ENCODE measurements around the gene SLC23A3.
A peak's percentile ranks its signal among the peaks of the same experiment; 100 is the strongest.

The SLC23A3 gene

GRCh38 chr2:219142329-219142728 is 27.5 kb downstream of the SLC23A3 start:
- DNase-seq (ENCODE audit: low read depth) = no peak

GRCh38 chr2:219140722-219141121 is 29.1 kb downstream of the SLC23A3 start:
- no peak for DNase-seq (ENCODE audit: low read depth)

- DNase-seq (ENCODE audit: low read depth) = no peak
Observed at GRCh38 chr2:219133976-219134375, 35.9 kb downstream of the SLC23A3 start.

- no peak for DNase-seq (ENCODE audit: low read depth)
Observed at GRCh38 chr2:219131744-219132143, 38.1 kb downstream of the SLC23A3 start.

- no peak for DNase-seq (ENCODE audit: low read depth)
Observed at GRCh38 chr2:219131327-219131726, 38.5 kb downstream of the SLC23A3 start.

GRCh38 chr2:219129589-219129988 is 40.2 kb downstream of the SLC23A3 start:
- DNase-seq (ENCODE audit: low read depth) = no peak

GRCh38 chr2:219128396-219128795 is 41.4 kb downstream of the SLC23A3 start:
- DNase-seq (ENCODE audit: low read depth) = no peak

GRCh38 chr2:219127037-219127635 is 42.7 kb downstream of the SLC23A3 start:
- no peak for DNase-seq (ENCODE audit: low read depth)

GRCh38 chr2:219126555-219126954 is 43.3 kb downstream of the SLC23A3 start:
- no peak for DNase-seq (ENCODE audit: low read depth)

- DNase-seq (ENCODE audit: low read depth) = no peak
Observed at GRCh38 chr2:219125886-219126270, 44.0 kb downstream of the SLC23A3 start.

- DNase-seq (ENCODE audit: low read depth) = no peak
Observed at GRCh38 chr2:219125225-219125885, 44.5 kb downstream of the SLC23A3 start.

GRCh38 chr2:219124381-219125110 is 45.3 kb downstream of the SLC23A3 start:
- DNase-seq (ENCODE audit: low read depth) = no peak

- DNase-seq (ENCODE audit: low read depth) = no peak
Observed at GRCh38 chr2:219123356-219124135, 46.3 kb downstream of the SLC23A3 start.

GRCh38 chr2:219122202-219122980 is 47.4 kb downstream of the SLC23A3 start:
- no peak for DNase-seq (ENCODE audit: low read depth)

GRCh38 chr2:219120082-219120481 is 49.7 kb downstream of the SLC23A3 start:
- DNase-seq (ENCODE audit: low read depth) = no peak

- DNase-seq (ENCODE audit: low read depth) = peak; percentile 33
Observed at GRCh38 chr2:219119422-219120043, 50.3 kb downstream of the SLC23A3 start.

GRCh38 chr2:219118504-219118903 is 51.3 kb downstream of the SLC23A3 start:
- DNase-seq (ENCODE audit: low read depth) = no peak

GRCh38 chr2:219116776-219117646 is 52.8 kb downstream of the SLC23A3 start:
- DNase-seq (ENCODE audit: low read depth) = no peak

GRCh38 chr2:219112651-219113338 is 57.0 kb downstream of the SLC23A3 start:
- DNase-seq (ENCODE audit: low read depth) = no peak

- no peak for DNase-seq (ENCODE audit: low read depth)
Observed at GRCh38 chr2:219112062-219112406, 57.8 kb downstream of the SLC23A3 start.
